GM19455 (cell line): Measurements from ENCODE around the gene MLYCD.

Experiments used
- ATAC-seq: cut with Tn5 transposase; IDR thresholded peaks from one replicate; pipeline ENCODE4 v1.9.1; 2021; ENCODE audit not compliant: unreplicated experiment

MLYCD gene

GRCh38 chr16:83954577-83955016 lies 55.7 kb downstream of the MLYCD start:
- ATAC-seq = no peak

GRCh38 chr16:83955218-83956130 lies 56.6 kb downstream of the MLYCD start:
- ATAC-seq = no peak

GRCh38 chr16:83956336-83957289 lies 57.7 kb downstream of the MLYCD start:
- no peak for ATAC-seq

- no peak for ATAC-seq
Observed at GRCh38 chr16:83957296-83957855, 58.5 kb downstream of the MLYCD start.

GRCh38 chr16:83958137-83958845 lies 59.4 kb downstream of the MLYCD start:
- ATAC-seq = no peak

- no peak for ATAC-seq
Observed at GRCh38 chr16:83958846-83959565, 60.1 kb downstream of the MLYCD start.

GRCh38 chr16:83959656-83960434 lies 60.9 kb downstream of the MLYCD start:
- no peak for ATAC-seq

GRCh38 chr16:83960521-83961249 lies 61.8 kb downstream of the MLYCD start:
- no peak for ATAC-seq

GRCh38 chr16:83961591-83961990 lies 62.7 kb downstream of the MLYCD start:
- no peak for ATAC-seq

GRCh38 chr16:83963277-83964119 lies 64.6 kb downstream of the MLYCD start:
- ATAC-seq = no peak

GRCh38 chr16:83964684-83965443 lies 65.9 kb downstream of the MLYCD start:
- no peak for ATAC-seq

- no peak for ATAC-seq
Observed at GRCh38 chr16:83965444-83966152, 66.7 kb downstream of the MLYCD start.

GRCh38 chr16:83966153-83966696 lies 67.3 kb downstream of the MLYCD start:
- ATAC-seq = no peak

- no peak for ATAC-seq
Observed at GRCh38 chr16:83967091-83967490, 68.2 kb downstream of the MLYCD start.

- ATAC-seq = no peak
Observed at GRCh38 chr16:83967838-83968305, 69.0 kb downstream of the MLYCD start, which contains the start of gene NECAB2. TSS of gene NECAB2 (plus strand) at chr16:83968244. CDS start at chr16:83968649, 405 bp downstream.
